ES-I3 (cell line): Measurements from ENCODE around the gene MZT2A.
"Not testable (repeated sequence)": the region's sequence is repeated elsewhere in the genome, so short reads cannot be mapped to it uniquely, and the experiment has no call there.

ENCODE experiments used
- H3K36me3 ChIP-seq: 2 replicates; pipeline ENCODE4 v1.6.1; 2013; ENCODE audit warnings: mild to moderate bottlenecking, low read length, control low read depth, moderate library complexity; ENCODE audit not compliant: insufficient read depth
- H3K4me1 ChIP-seq: 2 replicates; pipeline ENCODE4 v1.6.1; 2013; ENCODE audit warnings: mild to moderate bottlenecking, control low read depth, low read length; ENCODE audit not compliant: insufficient read depth
- H3K9ac ChIP-seq: 2 replicates; pipeline ENCODE4 v1.6.1; 2013; ENCODE audit warnings: low read depth, mild to moderate bottlenecking, low read length, moderate library complexity
- H3K9me3 ChIP-seq: 2 replicates; pipeline ENCODE4 v1.6.1; 2013; ENCODE audit warnings: mild to moderate bottlenecking, low read length, moderate library complexity; ENCODE audit not compliant: control insufficient read depth, insufficient read depth

MZT2A gene

GRCh38 chr2:131492015-131492417, at the start of gene MZT2A:
Gene MZT2A (minus strand): TSS chr2:131492397. CDS start chr2:131492376, 21 bp downstream.
- not testable (repeated sequence) for H3K4me1 ChIP-seq, H3K9me3 ChIP-seq, H3K36me3 ChIP-seq
- H3K9ac ChIP-seq = peak within 1 kb of the TSS; percentile 87

GRCh38 chr2:131538856-131539255, 46.7 kb upstream of the MZT2A start:
- not testable (repeated sequence) for H3K36me3 ChIP-seq, H3K9me3 ChIP-seq, H3K9ac ChIP-seq, H3K4me1 ChIP-seq

GRCh38 chr2:131536841-131537240, 44.6 kb upstream of the MZT2A start:
- not testable (repeated sequence) for H3K36me3 ChIP-seq, H3K9ac ChIP-seq, H3K9me3 ChIP-seq, H3K4me1 ChIP-seq

GRCh38 chr2:131535951-131536826, 44.0 kb upstream of the MZT2A start:
- H3K36me3 ChIP-seq, H3K9ac ChIP-seq, H3K4me1 ChIP-seq, H3K9me3 ChIP-seq: not testable (repeated sequence)

GRCh38 chr2:131535526-131535925, 43.3 kb upstream of the MZT2A start:
- Histone ChIP-seq H3K9ac (no peak overlapping the region), H3K9me3 (no peaks in the 10 kb centered on the region), H3K36me3 (no peaks in the 10 kb centered on the region), H3K4me1 (no peaks in the 10 kb centered on the region)

GRCh38 chr2:131534965-131535364, 42.8 kb upstream of the MZT2A start:
- not testable (repeated sequence) for H3K4me1 ChIP-seq

GRCh38 chr2:131534317-131534672, 42.1 kb upstream of the MZT2A start:
- not testable (repeated sequence) for H3K4me1 ChIP-seq, H3K36me3 ChIP-seq, H3K9ac ChIP-seq, H3K9me3 ChIP-seq

More at GRCh38 chr2:131534965-131535364, 42.8 kb upstream of the MZT2A start:
- not testable (repeated sequence) for H3K9me3 ChIP-seq, H3K9ac ChIP-seq, H3K36me3 ChIP-seq

- not testable (repeated sequence) for H3K4me1 ChIP-seq, H3K9me3 ChIP-seq, H3K9ac ChIP-seq, H3K36me3 ChIP-seq
Measured at GRCh38 chr2:131533609-131534316, 41.6 kb upstream of the MZT2A start.

- not testable (repeated sequence) for H3K9me3 ChIP-seq, H3K36me3 ChIP-seq, H3K4me1 ChIP-seq, H3K9ac ChIP-seq
Measured at GRCh38 chr2:131532723-131533608, 40.8 kb upstream of the MZT2A start.

GRCh38 chr2:131531547-131532185, 39.5 kb upstream of the MZT2A start:
- H3K9me3 ChIP-seq, H3K9ac ChIP-seq, H3K36me3 ChIP-seq, H3K4me1 ChIP-seq: not testable (repeated sequence)

- not testable (repeated sequence) for H3K9ac ChIP-seq, H3K9me3 ChIP-seq, H3K36me3 ChIP-seq, H3K4me1 ChIP-seq
Measured at GRCh38 chr2:131530626-131531344, 38.6 kb upstream of the MZT2A start.

- not testable (repeated sequence) for H3K9ac ChIP-seq, H3K36me3 ChIP-seq, H3K4me1 ChIP-seq, H3K9me3 ChIP-seq
Measured at GRCh38 chr2:131529864-131530445, 37.8 kb upstream of the MZT2A start.

GRCh38 chr2:131528981-131529863, 37.0 kb upstream of the MZT2A start:
- H3K36me3 ChIP-seq, H3K4me1 ChIP-seq, H3K9me3 ChIP-seq: not testable (repeated sequence)
- H3K9ac ChIP-seq = peak overlapping the region; percentile 46
